Gastroesophageal sphincter (tissue), 3 donors: ENCODE measurements around the gene PDCD1.

Experiments
- EP300 ChIP-seq: sonication (generic); formaldehyde crosslinking; IDR thresholded peaks from one replicate; pipeline ENCODE4 v1.6.1; 2017; ENCODE audit warnings: antibody characterized with exemption, mild to moderate bottlenecking
- TF ChIP-seq, protein P1 (sequence below), 4 experiments: fragments of 200-600 bp in 2 of 4; fragments of 450-650 bp in 2 of 4; sonication (generic) in 1 of 4; IDR thresholded peaks; one replicate each; pipeline ENCODE4 v1.5.1; 2017 to 2019; ENCODE audit warnings: antibody characterized with exemption in 4 of 4, mild to moderate bottlenecking in 2 of 4, moderate library complexity in 2 of 4

DNA sequence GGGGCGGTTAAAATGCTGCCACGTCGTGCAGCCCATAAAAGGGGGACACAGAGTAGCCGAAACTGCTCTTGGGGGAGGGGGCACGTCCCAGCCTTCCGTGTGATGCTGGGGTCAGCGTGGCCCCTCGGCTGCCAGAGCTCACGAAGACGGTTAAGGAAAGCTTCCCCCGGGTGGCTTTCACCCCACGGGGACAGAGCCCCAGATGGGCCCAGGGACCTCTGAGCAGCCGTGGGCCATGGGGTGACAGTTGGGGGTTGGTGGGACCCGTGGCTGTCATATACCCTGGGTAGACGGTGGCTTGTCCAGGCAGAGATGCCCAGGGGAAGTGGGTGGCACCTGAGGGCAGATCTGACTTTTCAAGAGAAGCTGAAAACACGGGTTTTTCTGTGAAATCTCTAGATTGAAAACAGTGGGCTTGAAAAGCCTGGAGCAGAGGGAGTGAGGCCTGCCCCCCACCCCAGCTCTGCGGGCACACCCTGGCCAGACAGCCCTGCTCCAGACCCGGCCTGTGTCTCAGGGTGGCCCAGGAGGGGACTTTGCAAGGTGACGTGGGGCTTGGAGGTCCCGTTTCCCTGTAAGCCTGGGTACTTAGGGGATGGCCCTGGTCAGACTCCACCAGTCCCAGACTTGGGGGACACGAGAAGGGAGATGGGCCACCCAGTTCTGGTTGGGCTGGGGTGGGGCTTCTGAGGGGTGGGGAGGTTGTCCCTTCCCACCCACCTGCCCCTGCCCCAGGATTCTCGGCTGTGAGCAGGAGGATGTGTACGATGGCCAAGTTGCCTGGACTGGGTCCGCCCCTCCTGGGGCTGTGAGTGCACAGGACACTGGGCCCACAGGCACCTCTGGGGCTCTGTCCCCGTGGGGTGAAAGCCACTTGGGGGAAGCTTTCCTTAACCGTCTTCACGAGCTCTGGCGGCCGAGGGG, 49.0 kb downstream of the PDCD1 start:
- TF ChIP-seq, protein P1, sequence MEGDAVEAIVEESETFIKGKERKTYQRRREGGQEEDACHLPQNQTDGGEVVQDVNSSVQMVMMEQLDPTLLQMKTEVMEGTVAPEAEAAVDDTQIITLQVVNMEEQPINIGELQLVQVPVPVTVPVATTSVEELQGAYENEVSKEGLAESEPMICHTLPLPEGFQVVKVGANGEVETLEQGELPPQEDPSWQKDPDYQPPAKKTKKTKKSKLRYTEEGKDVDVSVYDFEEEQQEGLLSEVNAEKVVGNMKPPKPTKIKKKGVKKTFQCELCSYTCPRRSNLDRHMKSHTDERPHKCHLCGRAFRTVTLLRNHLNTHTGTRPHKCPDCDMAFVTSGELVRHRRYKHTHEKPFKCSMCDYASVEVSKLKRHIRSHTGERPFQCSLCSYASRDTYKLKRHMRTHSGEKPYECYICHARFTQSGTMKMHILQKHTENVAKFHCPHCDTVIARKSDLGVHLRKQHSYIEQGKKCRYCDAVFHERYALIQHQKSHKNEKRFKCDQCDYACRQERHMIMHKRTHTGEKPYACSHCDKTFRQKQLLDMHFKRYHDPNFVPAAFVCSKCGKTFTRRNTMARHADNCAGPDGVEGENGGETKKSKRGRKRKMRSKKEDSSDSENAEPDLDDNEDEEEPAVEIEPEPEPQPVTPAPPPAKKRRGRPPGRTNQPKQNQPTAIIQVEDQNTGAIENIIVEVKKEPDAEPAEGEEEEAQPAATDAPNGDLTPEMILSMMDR (IDR thresholded peaks at IDR 0.05) = no peak
- TF ChIP-seq EP300 = no peak
